ENCODE data around the gene SERPINA1. TPM values are rescaled to one million over a fixed set of nuclear protein-coding genes. Genes with fewer than 3 reads are reported as not detected.
A peak's percentile ranks its signal among the peaks of the same experiment; 100 is the strongest.

The SERPINA1 gene
- total RNA-seq, 1 donor from 2014 or later, result 994 TPM

GRCh38 chr14:94385553-94386057, 2.8 kb downstream of the SERPINA1 start:
- Histone ChIP-seq H3K4me1 (peaks cover 47% of the 10 kb centered on the region), H3K4me3 (no peak overlapping the region), H3K36me3 (peaks cover 26% of the 10 kb centered on the region), H3K27ac (peak overlapping the region; percentile 53), H3K9me3 (no peaks in the 10 kb centered on the region), H3K27me3 (ENCODE audit: low read depth) (no peaks in the 10 kb centered on the region)
- no peak for DNase-seq
- no peak for TF ChIP-seq CTCF (IDR thresholded peaks at IDR 0.05)
- intact Hi-C loops (cut with DNase I), result no loop called here
- ATAC-seq, result no peak

GRCh38 chr14:94384342-94384741, 4.1 kb downstream of the SERPINA1 start:
- Histone ChIP-seq H3K36me3 (peaks cover 38% of the 10 kb centered on the region), H3K9me3 (no peaks in the 10 kb centered on the region), H3K4me1 (peaks cover 38% of the 10 kb centered on the region), H3K4me3 (no peak overlapping the region), H3K27ac (peak overlapping the region; percentile 53), H3K27me3 (ENCODE audit: low read depth) (no peaks in the 10 kb centered on the region)
- ATAC-seq (no peak), DNase-seq (no peak)
- intact Hi-C loops (cut with DNase I), result no loop called here
- TF ChIP-seq CTCF (IDR thresholded peaks at IDR 0.05), result no peak

GRCh38 chr14:94383777-94384176, 4.6 kb downstream of the SERPINA1 start:
- H3K9me3 ChIP-seq, result no peaks in the 10 kb centered on the region
- DNase-seq, result no peak
- no peak overlapping the region for H3K27ac ChIP-seq
- H3K27me3 ChIP-seq (ENCODE audit: low read depth), result no peaks in the 10 kb centered on the region
- intact Hi-C loops (cut with DNase I), result no loop called here
- H3K36me3 ChIP-seq, result peaks cover 44% of the 10 kb centered on the region
- H3K4me3 ChIP-seq, result no peak overlapping the region
- peaks cover 38% of the 10 kb centered on the region for H3K4me1 ChIP-seq
- TF ChIP-seq CTCF (IDR thresholded peaks at IDR 0.05), result no peak
- ATAC-seq, result no peak

- peaks cover 51% of the 10 kb centered on the region for H3K36me3 ChIP-seq
- intact Hi-C loops (cut with DNase I), result no loop called here
- H3K9me3 ChIP-seq, result no peaks in the 10 kb centered on the region
- no peak for ATAC-seq
- TF ChIP-seq CTCF (IDR thresholded peaks at IDR 0.05), result no peak
- no peak overlapping the region for H3K4me3 ChIP-seq
- no peak overlapping the region for H3K27ac ChIP-seq
- no peak for DNase-seq
- H3K27me3 ChIP-seq (ENCODE audit: low read depth), result no peaks in the 10 kb centered on the region
- H3K4me1 ChIP-seq, result peaks cover 38% of the 10 kb centered on the region
Observed at GRCh38 chr14:94382716-94383596, 5.4 kb downstream of the SERPINA1 start.

GRCh38 chr14:94382099-94382715, 6.2 kb downstream of the SERPINA1 start:
- intact Hi-C loops (cut with DNase I), result no loop called here
- Histone ChIP-seq H3K4me3 (no peak overlapping the region), H3K4me1 (peaks cover 38% of the 10 kb centered on the region), H3K27ac (no peak overlapping the region), H3K9me3 (no peaks in the 10 kb centered on the region), H3K27me3 (ENCODE audit: low read depth) (no peaks in the 10 kb centered on the region), H3K36me3 (peaks cover 56% of the 10 kb centered on the region)
- DNase-seq (no peak), ATAC-seq (no peak)
- no peak for TF ChIP-seq CTCF (IDR thresholded peaks at IDR 0.05)

Data from lower lobe of right lung (tissue), 2 donors.